DMS 273 (cell line): ENCODE results near the gene SLC7A6OS.

ENCODE experiments used
- DNase-seq: peaks from one replicate; lab custom pipeline; 2025; ENCODE audit not compliant: unreplicated experiment; lab: John Stamatoyannopoulos, UW

The SLC7A6OS gene

DNA sequence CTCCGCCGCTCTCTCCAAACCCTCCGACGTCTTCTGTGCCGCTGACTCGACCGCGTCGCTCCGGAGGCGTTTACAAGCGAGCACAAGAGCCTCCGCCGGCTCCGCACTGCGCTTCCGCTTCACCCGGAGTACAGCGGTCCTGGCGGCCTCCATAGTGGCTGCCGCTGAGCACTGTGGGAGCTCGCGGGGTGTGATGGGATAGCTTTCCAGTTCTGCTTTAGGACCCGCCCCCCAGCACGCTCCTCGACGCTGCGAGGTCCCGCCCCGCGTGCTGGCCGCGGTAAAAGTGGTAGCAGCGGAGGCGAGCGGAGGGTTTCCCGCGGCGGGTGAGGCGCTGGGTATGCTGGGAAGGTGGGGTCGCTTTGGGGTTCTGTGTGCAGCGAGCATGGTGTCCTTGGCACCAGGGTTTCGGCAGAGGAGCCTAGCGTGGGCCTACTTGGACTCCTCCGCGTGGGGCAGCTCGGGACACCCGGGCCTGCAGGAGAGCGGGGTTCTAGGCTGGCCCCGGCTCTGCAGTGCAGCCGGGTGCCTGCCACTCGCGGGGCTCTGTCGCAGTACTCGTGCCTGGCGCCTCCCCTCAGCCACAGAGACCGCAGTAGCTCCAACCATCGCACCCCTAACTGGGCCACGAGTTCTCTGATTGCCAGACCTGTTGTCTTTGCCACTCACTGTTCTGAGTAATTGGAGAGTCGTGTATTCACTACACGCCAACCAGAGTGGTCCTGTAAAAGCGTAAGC is at the start of gene SLC7A6OS, which contains the start of gene PRMT7:
TSS of gene SLC7A6OS (minus strand) at position 173 of the 738 bp plus-strand sequence. CDS start at position 153, 20 bp downstream.
TSS of gene PRMT7 (plus strand) at position 246 of the 738 bp plus-strand sequence. CDS start 4,961 bp downstream, outside the sequence.
- peak; percentile 97 for DNase-seq

DNA sequence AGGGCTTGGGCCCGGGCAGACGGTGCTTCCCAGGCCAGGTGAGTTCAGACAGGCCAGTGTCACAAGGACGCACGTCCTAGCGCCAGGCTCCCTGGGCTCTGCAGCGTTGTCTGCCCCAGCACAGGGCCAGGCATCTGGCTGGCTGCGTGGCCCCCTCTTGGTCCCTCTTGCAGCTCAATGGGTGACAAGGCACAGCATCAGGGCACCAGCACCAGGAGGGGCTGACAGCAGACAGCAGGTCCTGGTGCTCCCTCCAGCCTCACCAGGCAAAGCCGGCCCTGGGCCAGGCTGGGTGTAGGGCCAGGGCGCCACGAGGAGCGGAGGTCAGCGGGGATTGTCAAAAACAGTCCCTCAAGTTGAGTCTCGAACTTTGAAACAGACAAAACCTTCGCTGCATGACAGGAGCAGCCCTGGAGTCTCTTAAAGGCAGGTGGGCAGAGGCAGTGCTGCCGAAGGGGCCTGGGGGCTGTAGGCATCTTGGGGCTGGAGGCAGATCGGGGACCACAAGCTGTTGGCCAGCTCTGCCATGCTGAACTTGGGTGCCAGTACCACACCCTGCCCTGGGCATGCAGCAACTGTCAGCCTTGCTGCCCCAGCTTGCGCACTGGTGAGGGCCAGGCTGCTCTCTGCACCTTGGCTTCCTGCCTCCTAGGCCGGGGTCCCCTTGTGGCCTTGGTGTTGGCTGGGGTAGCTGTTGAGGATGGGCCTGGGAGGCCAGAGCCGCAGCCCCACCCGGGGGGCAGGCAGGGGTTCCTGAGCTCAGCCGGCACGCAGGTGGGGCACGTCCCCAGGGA is 48.8 kb upstream of the SLC7A6OS start:
- DNase-seq: no peak

DNA sequence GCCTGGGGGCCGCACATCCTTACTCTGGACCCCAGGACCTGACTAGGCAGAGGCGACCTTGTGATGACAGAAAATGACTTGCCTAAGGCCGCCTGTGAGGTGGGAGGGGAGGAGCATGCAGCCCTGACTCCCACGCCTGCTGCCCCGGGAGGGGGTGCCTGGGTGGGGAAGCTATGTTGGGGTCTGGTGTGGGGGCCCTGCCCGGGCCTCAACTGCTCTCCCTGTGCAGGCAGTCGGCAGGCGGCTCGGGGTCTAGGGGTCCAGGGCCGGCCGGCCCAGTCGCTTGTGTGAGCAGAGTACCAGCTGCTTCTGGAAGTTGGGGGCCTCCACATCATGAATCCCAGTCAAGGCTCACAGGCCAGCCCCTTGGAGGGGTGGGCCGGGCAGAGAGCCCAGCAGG is 48.2 kb upstream of the SLC7A6OS start:
- no peak for DNase-seq

GRCh38 chr16:68357923-68358322 is 47.2 kb upstream of the SLC7A6OS start:
- DNase-seq: no peak

DNA sequence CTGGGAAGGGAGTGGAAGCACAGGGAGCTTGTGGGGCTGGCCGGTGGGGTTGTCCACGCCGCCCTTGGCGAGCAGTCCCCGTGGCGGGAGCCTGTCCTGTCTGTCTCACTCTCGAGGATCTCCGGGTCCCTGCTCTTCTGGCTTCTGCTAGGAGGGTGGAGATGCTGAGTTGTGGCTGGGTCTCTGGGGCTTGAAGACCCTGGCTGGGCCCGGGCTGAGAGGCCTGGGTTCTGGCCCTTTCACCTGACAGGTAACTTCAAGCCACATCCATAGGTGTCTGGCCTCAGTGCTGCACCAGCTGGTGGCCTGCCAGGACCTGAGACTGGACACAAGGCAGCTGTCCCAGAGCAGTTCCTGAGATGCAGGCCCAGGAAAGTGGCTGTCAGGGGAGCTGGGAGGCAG is 46.8 kb upstream of the SLC7A6OS start:
- no peak for DNase-seq

DNA sequence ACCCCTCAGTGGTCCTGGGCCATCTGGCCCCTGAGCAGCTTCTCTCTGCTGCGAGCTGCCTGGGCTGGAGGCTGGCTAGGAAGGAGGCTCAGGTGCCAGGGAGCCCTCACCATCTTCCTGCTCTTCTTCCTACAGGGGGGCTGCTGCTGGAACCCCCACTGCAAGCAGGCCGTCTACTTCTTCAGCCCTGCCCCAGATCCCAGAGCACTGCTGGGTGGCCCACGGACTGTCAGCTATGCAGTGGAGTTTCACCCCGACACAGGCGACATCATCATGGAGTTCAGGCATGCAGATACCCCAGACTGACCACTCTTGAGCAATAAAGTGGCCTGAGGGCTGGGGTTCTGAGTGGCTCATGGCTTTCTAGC is 46.2 kb upstream of the SLC7A6OS start:
- no peak for DNase-seq

GRCh38 chr16:68356249-68356918 is 45.6 kb upstream of the SLC7A6OS start:
- no peak for DNase-seq

GRCh38 chr16:68355447-68356248 is 44.9 kb upstream of the SLC7A6OS start:
- no peak for DNase-seq

- DNase-seq: no peak
These were observed 44.1 kb upstream of the SLC7A6OS start for GRCh38 chr16:68354816-68355215.

DNA sequence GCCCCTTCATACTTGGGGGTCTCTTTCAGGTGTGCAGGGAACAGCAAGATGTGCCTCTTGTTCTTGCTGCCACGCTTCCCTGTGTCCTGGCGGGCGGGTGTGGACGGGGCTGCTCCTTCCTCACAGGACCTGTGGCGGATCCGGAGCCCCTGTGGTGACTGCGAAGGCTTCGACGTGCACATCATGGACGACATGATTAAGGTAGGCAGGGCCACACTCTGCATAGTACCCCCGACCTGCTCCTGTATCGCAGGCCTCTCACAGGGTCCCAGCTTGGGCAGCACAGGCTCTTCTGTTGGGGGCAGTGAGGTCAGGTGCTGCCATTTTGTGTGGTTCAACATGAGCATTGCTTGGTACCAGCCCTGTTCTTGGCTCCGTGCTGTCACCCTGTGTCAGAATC is 42.6 kb upstream of the SLC7A6OS start:
- no peak for DNase-seq

GRCh38 chr16:68351991-68352431 is 41.3 kb upstream of the SLC7A6OS start:
- DNase-seq: no peak

- DNase-seq: no peak
These were observed 40.7 kb upstream of the SLC7A6OS start for GRCh38 chr16:68351463-68351862.

- DNase-seq: no peak
These were observed 40.1 kb upstream of the SLC7A6OS start for GRCh38 chr16:68350813-68351350.

DNA sequence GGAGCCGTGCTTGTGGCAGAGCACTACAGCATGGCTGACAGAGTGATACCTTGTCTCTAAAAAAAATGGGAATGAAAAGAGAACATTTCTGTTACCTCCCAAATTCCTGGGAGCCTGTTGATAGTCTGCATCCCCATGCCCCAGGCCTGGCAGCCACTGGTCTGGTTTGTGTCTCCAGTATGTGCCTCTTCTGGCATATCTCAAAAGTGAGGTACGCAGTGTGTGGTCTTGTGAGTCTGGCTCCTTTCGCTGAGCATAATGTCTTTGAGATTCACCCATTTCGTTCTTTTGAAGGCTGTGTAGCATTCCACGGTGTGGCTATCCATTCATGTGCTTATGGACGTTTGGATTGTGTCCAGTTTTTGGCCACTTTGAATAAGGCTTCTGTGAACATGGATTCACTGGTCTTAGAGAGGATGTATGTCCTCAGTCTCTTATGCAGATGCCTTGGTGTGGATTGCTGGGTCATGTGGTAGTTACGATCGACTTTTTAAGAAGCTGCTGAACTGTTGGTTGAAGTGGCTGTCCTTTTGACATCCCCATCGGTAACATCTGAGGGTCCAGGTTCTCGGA is 39.2 kb upstream of the SLC7A6OS start:
- no peak for DNase-seq

- no peak for DNase-seq
These were observed 38.1 kb upstream of the SLC7A6OS start for GRCh38 chr16:68348639-68349445.

DNA sequence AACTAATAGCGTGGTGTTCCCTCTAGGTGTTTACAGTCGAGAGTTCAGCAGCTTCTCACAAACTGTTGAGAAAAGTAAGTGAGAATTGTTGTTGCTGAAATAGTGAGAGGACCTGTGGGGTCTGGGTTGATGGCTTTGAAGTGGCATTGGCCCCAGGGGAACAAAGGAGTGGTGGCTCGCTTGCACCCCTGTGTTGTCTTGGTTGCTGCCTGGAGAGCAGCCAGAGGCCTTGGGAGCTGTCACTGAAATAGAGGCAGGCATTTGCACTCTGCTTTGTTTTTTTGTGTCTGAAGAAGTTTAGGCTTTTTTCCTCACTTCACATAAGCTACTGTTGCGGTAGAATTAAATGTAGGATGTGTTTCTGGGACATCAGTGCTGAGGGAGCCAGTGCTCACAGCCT is 36.9 kb upstream of the SLC7A6OS start:
- no peak for DNase-seq

- DNase-seq: no peak
These were observed 36.2 kb upstream of the SLC7A6OS start for GRCh38 chr16:68346892-68347480.

DNA sequence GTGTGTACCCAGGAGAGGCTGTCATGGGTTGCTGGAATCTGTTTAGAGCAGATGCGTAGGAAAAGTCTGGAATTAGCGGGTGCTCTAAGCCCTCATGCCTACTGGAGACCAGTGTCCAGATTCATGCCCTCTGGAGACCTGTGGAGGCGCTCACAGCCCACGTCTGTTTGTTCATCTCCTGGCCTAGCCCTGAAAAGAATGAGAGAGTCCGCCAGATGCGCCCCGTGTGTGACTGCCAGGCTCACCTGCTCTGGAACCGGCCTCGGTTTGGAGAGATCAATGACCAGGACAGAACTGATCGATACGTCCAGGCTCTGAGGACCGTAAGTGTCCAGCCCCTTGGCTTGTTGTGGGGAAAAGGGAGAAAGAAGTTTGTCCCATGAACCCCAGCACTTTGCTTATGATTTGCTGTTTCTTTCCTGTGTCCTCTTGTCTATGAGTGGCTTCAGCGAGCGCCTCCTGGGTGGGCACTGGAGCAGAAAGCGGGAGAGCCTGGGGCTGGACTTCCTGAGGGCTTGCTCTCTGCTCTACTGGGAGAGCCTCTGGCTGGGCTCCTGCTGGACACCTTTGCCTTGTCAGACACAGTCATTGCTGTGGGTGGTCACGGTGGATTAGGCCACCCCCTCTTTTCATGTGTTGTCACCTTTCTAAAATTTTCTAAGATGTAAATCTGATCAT is 35.4 kb upstream of the SLC7A6OS start:
- DNase-seq: no peak
